Panc1 (cell line): ENCODE measurements around the gene TMEM253. TPM values are rescaled to one million over a fixed set of nuclear protein-coding genes. Genes with fewer than 3 reads are reported as not detected.

ENCODE experiments used
- ATAC-seq: fragments of 200-7000 bp; cut with Tn5 transposase; 2 replicates; pipeline ENCODE4 v1.9.1; 2020; ENCODE audit warnings: mild to moderate bottlenecking, moderate library complexity
- BruUV-seq: library from RNA; stranded (reverse); fragments of 400-500 nt; replicated peaks from 2 replicates; lab custom pipeline; 2021; lab: Mats Ljungman, UMichigan
- CTCF ChIA-PET: fragments of 300-600 bp; sonication (Branson Sonifier 250); formaldehyde crosslinking; loops from one replicate; lab custom pipeline; 2022; ENCODE audit warnings: antibody characterized with exemption; lab: Charles Lee
- POLR2A ChIA-PET: fragments of 300-600 bp; sonication (Branson Sonifier 250); formaldehyde crosslinking; loops from one replicate; lab custom pipeline; 2022; ENCODE audit warnings: antibody characterized with exemption; lab: Charles Lee
- DNase-seq: peaks from one replicate; pipeline ENCODE4 v3.0.0-alpha.2; 2010; ENCODE audit warnings: low read depth, low spot score
- H3K27ac ChIP-seq: 2 replicates; pipeline ENCODE4 v1.5.1; 2011; ENCODE audit warnings: mild to moderate bottlenecking, low read length, inconsistent platforms
- H3K27me3 ChIP-seq: fragments of 200-500 bp; sonication (Bioruptor generic); 2 replicates; pipeline ENCODE4 v1.6.0; 2014; ENCODE audit warnings: low read length, inconsistent platforms; ENCODE audit not compliant: control insufficient read depth, insufficient read depth
- H3K36me3 ChIP-seq: fragments of 200-500 bp; sonication (Bioruptor generic); 2 replicates; pipeline ENCODE4 v1.5.1; 2014; ENCODE audit warnings: inconsistent platforms, mild to moderate bottlenecking, low read length, moderate library complexity; ENCODE audit not compliant: control insufficient read depth, insufficient read depth
- H3K4me1 ChIP-seq: 2 replicates; pipeline ENCODE4 v1.5.1; 2011; ENCODE audit warnings: inconsistent platforms, mild to moderate bottlenecking, low read length, moderate library complexity; ENCODE audit not compliant: control insufficient read depth, insufficient read depth
- H3K4me3 ChIP-seq, 2 experiments: 2 replicates each; pipeline ENCODE4 v1.5.1; 2011 to 2012; ENCODE audit warnings: low read depth in 2 of 2, low read length in 2 of 2, mild to moderate bottlenecking in 2 of 2, inconsistent platforms in 1 of 2, moderate library complexity in 1 of 2
- H3K9me3 ChIP-seq: fragments of 200-500 bp; sonication (Bioruptor generic); 2 replicates; pipeline ENCODE4 v1.5.1; 2014; ENCODE audit warnings: low read depth, mild to moderate bottlenecking, inconsistent platforms, low read length, moderate library complexity; ENCODE audit not compliant: control insufficient read depth, insufficient read depth
- POLR2AphosphoS5 ChIP-seq: IDR thresholded peaks from 2 replicates; pipeline ENCODE4 v1.6.1; 2012; ENCODE audit warnings: mild to moderate bottlenecking, low read depth, low read length, moderate library complexity
- SIN3A ChIP-seq: IDR thresholded peaks from 2 replicates; pipeline ENCODE4 v1.6.1; 2012; ENCODE audit warnings: low read depth, mild to moderate bottlenecking, low read length, moderate library complexity, borderline replicate concordance; ENCODE audit not compliant: insufficient read depth
- TCF7L2 ChIP-seq: IDR thresholded peaks from 2 replicates; pipeline ENCODE4 v1.6.1; 2011; ENCODE audit warnings: mild to moderate bottlenecking, low read depth, low read length, inconsistent platforms
- in situ Hi-C: cut with HindIII; loops from 2 replicates; pipeline ENCODE4 v1.10.0; 2016; ENCODE audit warnings: low sequenced_read_pairs, low pct_unique_long_range_greater_than_20kb
- intact Hi-C: fragments of 100-400 bp; cut with micrococcal nuclease; formaldehyde crosslinking; loops from one replicate; pipeline ENCODE4 v1.10.0; 2022; ENCODE audit not compliant: unreplicated experiment
- total RNA-seq: library from RNA; stranded (reverse); gene quantifications from one replicate; pipeline ENCODE4 v1.2.1, GENCODE V29; 2021; ENCODE audit not compliant: unreplicated experiment
- TF ChIP-seq, protein P1 (sequence below), 2 experiments: IDR thresholded peaks; 2 replicates each; pipeline ENCODE4 v1.6.1; 2011 to 2012; ENCODE audit warnings: low read depth in 2 of 2, control low read depth in 1 of 2, low read length in 1 of 2, mild to moderate bottlenecking in 1 of 2, moderate library complexity in 1 of 2; ENCODE audit not compliant: insufficient read depth in 1 of 2
- TF ChIP-seq, protein P2 (sequence below): fragments of 450-650 bp; IDR thresholded peaks from 2 replicates; pipeline ENCODE4 v1.5.1; 2017; ENCODE audit warnings: mild to moderate bottlenecking

The TMEM253 gene
- total RNA-seq, 1 experiment from 2014 or later: 0.33 TPM

DNA sequence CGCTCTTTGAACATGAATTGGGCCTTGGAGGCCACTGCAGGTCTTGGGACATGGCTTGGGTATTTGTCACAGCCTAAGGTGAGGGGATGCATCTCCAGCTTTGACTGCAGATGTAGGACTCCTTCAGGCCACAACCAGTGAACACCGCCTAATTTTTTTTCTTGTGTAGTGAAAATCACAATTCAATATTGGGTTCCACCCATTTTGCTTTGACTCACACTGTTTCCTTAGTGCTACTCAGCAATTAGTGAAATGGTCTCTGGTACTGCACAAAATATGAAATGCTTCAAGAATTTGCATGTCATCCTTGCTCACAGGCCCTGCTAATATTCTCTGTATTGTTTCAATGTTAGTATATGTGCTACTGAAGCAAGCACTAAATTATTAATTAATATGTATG, 12.5 kb downstream of the TMEM253 start:
- no peak for DNase-seq
- no TSS peak for BruUV-seq
- intact Hi-C loops: no loop called here
- ChIA-PET CTCF (no interaction called here), POLR2A (no interaction called here)
- no peak for TF ChIP-seq POLR2AphosphoS5
- TF ChIP-seq, protein P1, sequence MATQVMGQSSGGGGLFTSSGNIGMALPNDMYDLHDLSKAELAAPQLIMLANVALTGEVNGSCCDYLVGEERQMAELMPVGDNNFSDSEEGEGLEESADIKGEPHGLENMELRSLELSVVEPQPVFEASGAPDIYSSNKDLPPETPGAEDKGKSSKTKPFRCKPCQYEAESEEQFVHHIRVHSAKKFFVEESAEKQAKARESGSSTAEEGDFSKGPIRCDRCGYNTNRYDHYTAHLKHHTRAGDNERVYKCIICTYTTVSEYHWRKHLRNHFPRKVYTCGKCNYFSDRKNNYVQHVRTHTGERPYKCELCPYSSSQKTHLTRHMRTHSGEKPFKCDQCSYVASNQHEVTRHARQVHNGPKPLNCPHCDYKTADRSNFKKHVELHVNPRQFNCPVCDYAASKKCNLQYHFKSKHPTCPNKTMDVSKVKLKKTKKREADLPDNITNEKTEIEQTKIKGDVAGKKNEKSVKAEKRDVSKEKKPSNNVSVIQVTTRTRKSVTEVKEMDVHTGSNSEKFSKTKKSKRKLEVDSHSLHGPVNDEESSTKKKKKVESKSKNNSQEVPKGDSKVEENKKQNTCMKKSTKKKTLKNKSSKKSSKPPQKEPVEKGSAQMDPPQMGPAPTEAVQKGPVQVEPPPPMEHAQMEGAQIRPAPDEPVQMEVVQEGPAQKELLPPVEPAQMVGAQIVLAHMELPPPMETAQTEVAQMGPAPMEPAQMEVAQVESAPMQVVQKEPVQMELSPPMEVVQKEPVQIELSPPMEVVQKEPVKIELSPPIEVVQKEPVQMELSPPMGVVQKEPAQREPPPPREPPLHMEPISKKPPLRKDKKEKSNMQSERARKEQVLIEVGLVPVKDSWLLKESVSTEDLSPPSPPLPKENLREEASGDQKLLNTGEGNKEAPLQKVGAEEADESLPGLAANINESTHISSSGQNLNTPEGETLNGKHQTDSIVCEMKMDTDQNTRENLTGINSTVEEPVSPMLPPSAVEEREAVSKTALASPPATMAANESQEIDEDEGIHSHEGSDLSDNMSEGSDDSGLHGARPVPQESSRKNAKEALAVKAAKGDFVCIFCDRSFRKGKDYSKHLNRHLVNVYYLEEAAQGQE (IDR thresholded peaks at IDR 0.05; ENCODE audit: insufficient read depth in 1 of 2, low read depth in 2 of 2, low read length in 1 of 2): no peak
- no peak for TF ChIP-seq SIN3A
- no peak for TF ChIP-seq TCF7L2
- TF ChIP-seq, protein P2, sequence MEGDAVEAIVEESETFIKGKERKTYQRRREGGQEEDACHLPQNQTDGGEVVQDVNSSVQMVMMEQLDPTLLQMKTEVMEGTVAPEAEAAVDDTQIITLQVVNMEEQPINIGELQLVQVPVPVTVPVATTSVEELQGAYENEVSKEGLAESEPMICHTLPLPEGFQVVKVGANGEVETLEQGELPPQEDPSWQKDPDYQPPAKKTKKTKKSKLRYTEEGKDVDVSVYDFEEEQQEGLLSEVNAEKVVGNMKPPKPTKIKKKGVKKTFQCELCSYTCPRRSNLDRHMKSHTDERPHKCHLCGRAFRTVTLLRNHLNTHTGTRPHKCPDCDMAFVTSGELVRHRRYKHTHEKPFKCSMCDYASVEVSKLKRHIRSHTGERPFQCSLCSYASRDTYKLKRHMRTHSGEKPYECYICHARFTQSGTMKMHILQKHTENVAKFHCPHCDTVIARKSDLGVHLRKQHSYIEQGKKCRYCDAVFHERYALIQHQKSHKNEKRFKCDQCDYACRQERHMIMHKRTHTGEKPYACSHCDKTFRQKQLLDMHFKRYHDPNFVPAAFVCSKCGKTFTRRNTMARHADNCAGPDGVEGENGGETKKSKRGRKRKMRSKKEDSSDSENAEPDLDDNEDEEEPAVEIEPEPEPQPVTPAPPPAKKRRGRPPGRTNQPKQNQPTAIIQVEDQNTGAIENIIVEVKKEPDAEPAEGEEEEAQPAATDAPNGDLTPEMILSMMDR: no peak
- Histone ChIP-seq H3K9me3 (no peaks in the 10 kb centered on the region), H3K4me3 (no peak overlapping the region), H3K36me3 (no peaks in the 10 kb centered on the region), H3K27ac (no peak overlapping the region), H3K4me1 (no peaks in the 10 kb centered on the region), H3K27me3 (no peaks in the 10 kb centered on the region)
- no peak for ATAC-seq
- in situ Hi-C loops: no loop called here

DNA sequence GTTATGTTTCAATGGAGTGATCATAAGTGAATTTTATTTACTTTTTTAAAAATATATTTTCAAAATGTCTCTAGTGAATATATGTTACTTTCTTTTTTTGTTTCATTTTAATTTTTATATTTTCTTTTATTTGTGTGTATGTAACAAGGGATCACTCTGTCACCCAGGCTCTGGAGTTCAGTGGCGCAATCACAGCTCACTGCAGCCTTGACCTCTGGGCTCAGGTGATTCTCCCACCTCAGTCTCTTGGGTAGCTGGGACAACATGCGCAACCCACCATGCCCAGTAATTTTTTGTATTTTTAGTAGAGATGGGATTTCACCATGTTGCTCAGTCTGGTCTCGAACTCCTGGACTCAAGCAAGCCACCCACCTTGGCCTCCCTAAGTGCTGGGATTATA, 18.1 kb downstream of the TMEM253 start:
- intact Hi-C loops: no loop called here
- Histone ChIP-seq H3K4me3 (no peak overlapping the region), H3K9me3 (no peaks in the 10 kb centered on the region), H3K27me3 (0 out of 2 replicates have a peak, but pooled peaks cover 2% of the 10 kb centered on the region), H3K27ac (no peak overlapping the region), H3K4me1 (no peaks in the 10 kb centered on the region), H3K36me3 (no peaks in the 10 kb centered on the region)
- ChIA-PET CTCF (no interaction called here), POLR2A (no interaction called here)
- in situ Hi-C loops: no loop called here
- DNase-seq: no peak
- ATAC-seq: no peak
- TF ChIP-seq, protein P2: no peak
- TF ChIP-seq, protein P1 (IDR thresholded peaks at IDR 0.05; ENCODE audit: insufficient read depth in 1 of 2, low read depth in 2 of 2, low read length in 1 of 2): no peak
- TF ChIP-seq TCF7L2 (no peak), SIN3A (no peak), POLR2AphosphoS5 (no peak)
- no TSS peak for BruUV-seq
